SU-DHL-6 (cell line): ENCODE data around the gene LIN28B.

Experiments
- CTCF ChIP-seq: fragments of 200-600 bp; sonication (generic); IDR thresholded peaks from one replicate; pipeline ENCODE4 v1.5.1; 2017; ENCODE audit warnings: antibody characterized with exemption, mild to moderate bottlenecking, low read length, moderate library complexity; ENCODE audit not compliant: insufficient read depth, poor library complexity, severe bottlenecking
- EZH2phosphoT487 ChIP-seq: fragments of 200-600 bp; sonication (generic), shearing (Covaris generic); conservative IDR thresholded peaks from 2 replicates; pipeline ENCODE4 v1.6.1; 2018; ENCODE audit warnings: mild to moderate bottlenecking, antibody characterized with exemption, low read length, moderate library complexity, mixed read lengths

GRCh38 chr6:104941729-104942091 lies 15.2 kb upstream of the LIN28B start:
- TF ChIP-seq CTCF: no peak
- TF ChIP-seq EZH2phosphoT487: no peak
